GM06990 (cell line): ENCODE results near the gene TMIGD2.

Source experiments
- DNase-seq: peaks from one replicate; pipeline ENCODE4 v3.0.0-alpha.2; 2011; ENCODE audit not compliant: insufficient read length; ENCODE audit errors: extremely low read depth
- H3K27me3 ChIP-seq: replicated peaks from 2 replicates; pipeline ENCODE4 v1.6.0; 2011; ENCODE audit warnings: low read length; ENCODE audit not compliant: control insufficient read depth, insufficient read depth
- H3K36me3 ChIP-seq: 2 replicates; pipeline ENCODE4 v1.5.1; 2011; ENCODE audit warnings: low read length; ENCODE audit not compliant: control insufficient read depth, insufficient read depth
- H3K4me3 ChIP-seq: replicated peaks from 2 replicates; pipeline ENCODE4 v1.5.1; 2011; ENCODE audit warnings: low read depth, mild to moderate bottlenecking, control low read depth, low read length
- TF ChIP-seq, protein P1 (sequence below): IDR thresholded peaks from 2 replicates; pipeline ENCODE4 v1.5.1; 2011; ENCODE audit warnings: low read length, control low read depth, mild to moderate bottlenecking, inconsistent platforms; ENCODE audit not compliant: insufficient read depth, poor library complexity, severe bottlenecking

The TMIGD2 gene

DNA sequence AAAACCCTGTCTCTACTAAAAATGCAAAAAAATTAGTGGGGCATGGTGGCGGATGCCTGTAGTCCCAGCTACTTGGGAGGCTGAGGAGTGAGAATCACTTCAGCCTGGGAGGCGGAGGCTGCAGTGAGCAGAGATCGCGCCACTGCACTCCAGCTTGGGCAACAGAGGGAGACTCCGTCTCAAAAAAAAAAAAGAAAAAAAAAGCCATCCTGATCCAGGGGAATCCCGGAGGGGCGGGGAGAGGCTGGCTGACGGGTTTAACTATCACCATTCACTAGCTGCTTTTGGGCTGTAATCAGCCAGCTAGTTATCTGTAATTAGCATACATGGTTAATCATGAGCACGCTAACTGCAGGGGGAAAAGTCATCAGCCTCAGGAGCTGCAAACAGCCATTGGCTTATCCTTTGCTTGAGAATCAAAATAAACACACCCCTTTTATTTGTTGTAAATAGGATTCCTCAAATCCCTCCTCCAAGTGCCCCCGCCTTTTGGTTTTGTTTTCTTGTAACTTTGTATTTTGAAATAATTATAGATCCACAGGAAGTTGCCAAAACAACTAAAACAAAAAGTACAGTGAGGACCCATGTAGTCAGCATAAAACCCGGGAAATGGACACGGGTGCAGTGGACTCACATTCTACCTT is 11.8 kb upstream of the TMIGD2 start:
- TF ChIP-seq, protein P1, sequence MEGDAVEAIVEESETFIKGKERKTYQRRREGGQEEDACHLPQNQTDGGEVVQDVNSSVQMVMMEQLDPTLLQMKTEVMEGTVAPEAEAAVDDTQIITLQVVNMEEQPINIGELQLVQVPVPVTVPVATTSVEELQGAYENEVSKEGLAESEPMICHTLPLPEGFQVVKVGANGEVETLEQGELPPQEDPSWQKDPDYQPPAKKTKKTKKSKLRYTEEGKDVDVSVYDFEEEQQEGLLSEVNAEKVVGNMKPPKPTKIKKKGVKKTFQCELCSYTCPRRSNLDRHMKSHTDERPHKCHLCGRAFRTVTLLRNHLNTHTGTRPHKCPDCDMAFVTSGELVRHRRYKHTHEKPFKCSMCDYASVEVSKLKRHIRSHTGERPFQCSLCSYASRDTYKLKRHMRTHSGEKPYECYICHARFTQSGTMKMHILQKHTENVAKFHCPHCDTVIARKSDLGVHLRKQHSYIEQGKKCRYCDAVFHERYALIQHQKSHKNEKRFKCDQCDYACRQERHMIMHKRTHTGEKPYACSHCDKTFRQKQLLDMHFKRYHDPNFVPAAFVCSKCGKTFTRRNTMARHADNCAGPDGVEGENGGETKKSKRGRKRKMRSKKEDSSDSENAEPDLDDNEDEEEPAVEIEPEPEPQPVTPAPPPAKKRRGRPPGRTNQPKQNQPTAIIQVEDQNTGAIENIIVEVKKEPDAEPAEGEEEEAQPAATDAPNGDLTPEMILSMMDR = no peak
- DNase-seq = no peak
- Histone ChIP-seq H3K27me3 (no peaks in the 10 kb centered on the region), H3K4me3 (no peak overlapping the region), H3K36me3 (no peaks in the 10 kb centered on the region)

DNA sequence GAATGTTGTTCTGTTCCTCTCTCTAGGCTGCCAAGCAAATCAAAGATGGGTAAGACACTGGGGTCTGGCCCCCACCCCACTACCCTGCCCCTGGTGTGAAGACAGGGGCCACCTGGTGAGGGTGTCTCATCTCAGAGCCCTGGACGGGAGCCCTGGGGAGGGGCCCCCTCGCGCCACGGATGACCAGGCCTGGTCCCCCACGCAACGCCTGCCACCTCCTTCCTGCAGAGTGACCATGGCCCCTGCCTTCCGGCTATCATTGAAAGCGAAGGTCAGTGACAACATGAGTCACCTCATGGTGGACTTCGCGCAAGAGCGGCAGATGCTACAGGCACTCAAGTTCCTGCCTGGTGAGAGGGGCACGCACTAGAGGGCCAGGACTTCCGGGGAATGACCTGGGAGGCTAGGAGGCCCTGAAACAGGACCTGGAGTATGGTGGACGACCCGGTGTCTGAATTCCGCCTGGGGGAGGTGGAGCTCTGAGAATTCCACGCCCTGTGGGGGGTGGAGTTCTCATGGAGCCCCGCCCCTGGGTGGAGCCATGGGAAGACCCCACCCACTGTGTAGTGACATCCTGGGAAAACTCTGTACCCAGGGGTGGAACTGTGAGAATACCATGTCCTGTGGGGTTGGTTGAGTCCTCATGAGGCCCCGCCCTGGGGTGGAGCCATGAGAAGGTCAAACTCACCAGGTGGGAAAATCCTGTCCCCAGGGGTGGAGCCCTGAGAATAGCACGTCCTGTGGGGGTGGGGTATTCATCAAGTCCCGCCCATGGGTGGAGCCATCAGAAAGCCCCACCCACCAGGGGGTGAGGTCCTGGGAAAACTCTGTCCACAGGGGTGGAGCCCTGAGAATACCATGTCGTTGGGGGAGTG is 8.3 kb upstream of the TMIGD2 start:
- no peak for DNase-seq
- no peaks in the 10 kb centered on the region for H3K36me3 ChIP-seq
- no peaks in the 10 kb centered on the region for H3K27me3 ChIP-seq
- H3K4me3 ChIP-seq = no peak overlapping the region
- TF ChIP-seq, protein P1 = no peak

- Histone ChIP-seq H3K27me3 (no peaks in the 10 kb centered on the region), H3K36me3 (no peaks in the 10 kb centered on the region), H3K4me3 (no peak overlapping the region)
- TF ChIP-seq, protein P1 = no peak
- no peak for DNase-seq
These were observed 3.5 kb upstream of the TMIGD2 start for GRCh38 chr19:4305659-4306058.

DNA sequence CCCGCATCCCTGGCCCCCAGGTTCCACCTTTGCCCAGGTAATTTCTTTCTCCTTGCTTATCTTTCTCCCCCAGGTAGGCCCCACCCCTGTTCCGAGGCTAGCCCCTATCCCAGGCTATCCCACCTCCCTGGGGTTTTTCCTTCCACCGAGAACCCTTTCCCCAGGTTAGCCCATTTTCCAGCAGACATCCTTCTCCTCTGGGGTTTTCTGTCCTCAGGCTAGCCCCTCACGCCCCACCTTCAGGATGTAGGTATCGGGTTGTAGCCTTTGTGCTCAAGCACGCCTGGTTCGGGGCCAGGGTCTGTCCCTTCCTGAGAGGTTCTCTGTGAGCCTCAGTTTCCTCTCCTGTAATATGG is 3.0 kb upstream of the TMIGD2 start:
- Histone ChIP-seq H3K27me3 (no peaks in the 10 kb centered on the region), H3K36me3 (no peaks in the 10 kb centered on the region), H3K4me3 (no peak overlapping the region)
- TF ChIP-seq, protein P1 = no peak
- no peak for DNase-seq

DNA sequence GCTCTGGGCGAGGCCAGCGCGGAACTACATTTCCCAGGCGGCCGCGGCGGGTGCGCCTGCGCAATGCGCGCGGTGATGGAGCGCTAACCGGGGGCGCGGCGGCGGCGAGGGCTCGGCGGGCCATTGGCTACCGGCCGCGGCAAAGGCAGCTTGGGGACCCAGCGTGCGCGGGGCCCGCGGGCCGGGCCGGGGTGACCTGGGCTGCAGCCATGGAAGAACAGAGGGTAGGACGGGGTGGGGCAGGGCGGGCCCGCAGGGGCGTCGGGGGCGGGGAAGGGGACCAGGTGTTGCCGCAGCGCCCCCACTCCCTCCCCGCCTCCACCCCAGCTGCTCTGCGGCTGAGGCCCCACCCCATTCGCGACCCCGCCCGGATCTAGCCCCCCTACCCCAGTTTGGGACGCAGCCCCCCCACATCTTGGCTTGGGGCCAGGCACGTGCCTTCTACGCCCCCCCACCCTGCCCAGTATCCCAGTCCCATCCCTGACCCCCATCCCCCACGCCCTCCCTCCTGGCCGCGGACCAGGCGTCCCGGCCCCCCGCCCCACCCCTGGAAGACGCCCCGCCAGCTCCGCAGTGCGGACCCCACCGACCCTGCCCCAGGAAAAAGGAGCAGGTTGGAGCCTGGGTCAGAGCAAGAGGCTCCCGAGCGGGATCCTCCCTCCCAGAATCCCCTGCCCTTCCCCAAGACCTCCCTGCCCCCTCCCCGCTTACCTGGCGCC is 2.5 kb upstream of the TMIGD2 start, which contains the start of gene FSD1:
Gene FSD1 (plus strand): TSS at position 61 of the 719 bp plus-strand sequence. CDS start 149 bp downstream, at position 210.
- no peaks in the 10 kb centered on the region for H3K27me3 ChIP-seq
- no peaks in the 10 kb centered on the region for H3K36me3 ChIP-seq
- TF ChIP-seq, protein P1 = no peak
- H3K4me3 ChIP-seq = peak within 1 kb of the TSS; percentile 27; the same call in 1 of the 2 replicates
- peak; percentile 79 for DNase-seq
